ENCODE measurements around the gene DNAI7. TPM values are rescaled to one million over a fixed set of nuclear protein-coding genes. Genes with fewer than 3 reads are reported as not detected.

Gene DNAI7
- total and polyA plus RNA-seq, 2 of the 8 experiments (the other 6 are each of a cell fraction or from before 2014, with no cell fraction given): 0.12 to 0.28 TPM

- TF ChIP-seq TEAD4 (IDR thresholded peaks at IDR 0.05; ENCODE audit: low read depth, low read length) (no peak), TAF1 (IDR thresholded peaks at IDR 0.05; ENCODE audit: low read depth, low read length) (no peak), GTF2F1 (IDR thresholded peaks at IDR 0.05; ENCODE audit: borderline replicate concordance, low read depth, low read length) (no peak), CBX8 (IDR thresholded peaks at IDR 0.05; ENCODE audit: borderline replicate concordance, low read depth, low read length) (no peak)
These were observed 43.5 kb downstream of the DNAI7 start (continued) for GRCh38 chr12:25151476-25151875.
